ENCODE results near the gene ATF7IP2. TPM values are rescaled to one million over a fixed set of nuclear protein-coding genes. Genes with fewer than 3 reads are reported as not detected.

Gene ATF7IP2
- total and polyA plus RNA-seq, 2 of the 13 experiments (the other 11 are each of a cell fraction or from before 2014, with no cell fraction given), result 117 to 217 TPM

GRCh38 chr16:10356870-10357842 is 28.7 kb upstream of the ATF7IP2 start (continued):
- TF ChIP-seq HMGXB3 (CRISPR knock-in tag; IDR thresholded peaks at IDR 0.05; ENCODE audit: borderline replicate concordance) (no peak), FOXP4 (CRISPR knock-in tag; IDR thresholded peaks at IDR 0.05) (peak; percentile 51; the same call in 1 of the 2 replicates), POGZ (CRISPR knock-in tag; IDR thresholded peaks at IDR 0.05) (peak; percentile 64), ZNF460 (CRISPR knock-in tag; IDR thresholded peaks at IDR 0.05; ENCODE audit: borderline replicate concordance) (no peak), ZNF484 (CRISPR knock-in tag; IDR thresholded peaks at IDR 0.05; ENCODE audit: borderline replicate concordance, low read depth) (no peak), CTCF (CRISPR knock-in tag; IDR thresholded peaks at IDR 0.05) (no peak), CHD2 (IDR thresholded peaks at IDR 0.05; ENCODE audit: low read depth, low read length) (no peak), HIVEP1 (CRISPR knock-in tag; IDR thresholded peaks at IDR 0.05) (no peak), UBTF (CRISPR knock-in tag; IDR thresholded peaks at IDR 0.05) (no peak), TCF7L2 (IDR thresholded peaks at IDR 0.05; ENCODE audit: low read depth, low read length) (no peak), ISL2 (CRISPR knock-in tag; IDR thresholded peaks at IDR 0.05) (peak; percentile 77), ZFP36 (IDR thresholded peaks at IDR 0.05; ENCODE audit: borderline replicate concordance, low read depth, low read length, partially characterized antibody) (no peak), ZNF576 (CRISPR knock-in tag; IDR thresholded peaks at IDR 0.05) (no peak), YEATS4 (CRISPR knock-in tag; IDR thresholded peaks at IDR 0.05; ENCODE audit: borderline replicate concordance) (no peak), ZNF292 (CRISPR knock-in tag; IDR thresholded peaks at IDR 0.05; ENCODE audit: borderline replicate concordance, low read depth) (no peak), ZKSCAN8 (CRISPR knock-in tag; IDR thresholded peaks at IDR 0.05; ENCODE audit: borderline replicate concordance) (no peak), POLR2G (IDR thresholded peaks at IDR 0.05; ENCODE audit: low read depth, low read length) (peak; percentile 34; the same call in 1 of the 2 replicates)
